Measurements from ENCODE around the gene EFHC2. TPM values are rescaled to one million over a fixed set of nuclear protein-coding genes. Genes with fewer than 3 reads are reported as not detected.

EFHC2 gene
- total RNA-seq, 1 experiment from 2014 or later, result 1.1 TPM

DNA sequence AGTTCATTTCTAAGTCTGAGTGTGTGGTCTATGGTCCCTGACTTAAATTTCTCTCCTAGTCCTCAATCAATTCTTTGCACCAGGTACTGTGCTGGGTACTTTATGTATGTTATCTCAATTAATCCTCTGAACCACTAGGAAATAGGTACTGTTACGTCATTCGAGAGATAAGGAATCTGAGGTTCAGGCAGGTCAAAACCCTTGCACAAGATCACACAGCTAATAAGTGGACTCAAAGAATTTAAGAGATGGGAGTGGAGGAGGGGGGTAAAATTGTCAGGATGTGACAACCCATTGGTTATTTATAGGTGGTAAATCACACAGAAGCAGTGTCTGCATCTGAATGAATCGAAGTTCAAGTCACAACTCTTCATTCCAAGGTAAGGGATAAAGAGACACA lies 169.4 kb downstream of the EFHC2 start:
- H3K18ac ChIP-seq (ENCODE audit: insufficient read length, low read depth, low read length), result no peak overlapping the region
- H3K23ac ChIP-seq (ENCODE audit: insufficient read length, low read depth, low read length), result no peak overlapping the region
- H4K5ac ChIP-seq (ENCODE audit: insufficient read length, low read depth, low read length), result no peak overlapping the region
- no peak for DNase-seq
- H3K14ac ChIP-seq (ENCODE audit: insufficient read depth, low read length), result no peak overlapping the region
- H2BK120ac ChIP-seq (ENCODE audit: low read depth, low read length, poor library complexity, severe bottlenecking), result no peak overlapping the region
- H3K27me3 ChIP-seq (ENCODE audit: insufficient read depth, low read length), result no peaks in the 10 kb centered on the region
- H3K4me1 Mint-ChIP-seq, result no peaks in the 10 kb centered on the region
- H3K79me2 ChIP-seq (ENCODE audit: insufficient read depth, low read length), result no peaks in the 10 kb centered on the region
- no peak overlapping the region for H3K27ac Mint-ChIP-seq
- no peaks in the 10 kb centered on the region; the same call in none of the 2 replicates for H3K27me3 Mint-ChIP-seq (ENCODE audit: low read depth)
- H3K4me1 ChIP-seq (ENCODE audit: insufficient read depth, low read length), result no peaks in the 10 kb centered on the region
- TF ChIP-seq, protein P1, sequence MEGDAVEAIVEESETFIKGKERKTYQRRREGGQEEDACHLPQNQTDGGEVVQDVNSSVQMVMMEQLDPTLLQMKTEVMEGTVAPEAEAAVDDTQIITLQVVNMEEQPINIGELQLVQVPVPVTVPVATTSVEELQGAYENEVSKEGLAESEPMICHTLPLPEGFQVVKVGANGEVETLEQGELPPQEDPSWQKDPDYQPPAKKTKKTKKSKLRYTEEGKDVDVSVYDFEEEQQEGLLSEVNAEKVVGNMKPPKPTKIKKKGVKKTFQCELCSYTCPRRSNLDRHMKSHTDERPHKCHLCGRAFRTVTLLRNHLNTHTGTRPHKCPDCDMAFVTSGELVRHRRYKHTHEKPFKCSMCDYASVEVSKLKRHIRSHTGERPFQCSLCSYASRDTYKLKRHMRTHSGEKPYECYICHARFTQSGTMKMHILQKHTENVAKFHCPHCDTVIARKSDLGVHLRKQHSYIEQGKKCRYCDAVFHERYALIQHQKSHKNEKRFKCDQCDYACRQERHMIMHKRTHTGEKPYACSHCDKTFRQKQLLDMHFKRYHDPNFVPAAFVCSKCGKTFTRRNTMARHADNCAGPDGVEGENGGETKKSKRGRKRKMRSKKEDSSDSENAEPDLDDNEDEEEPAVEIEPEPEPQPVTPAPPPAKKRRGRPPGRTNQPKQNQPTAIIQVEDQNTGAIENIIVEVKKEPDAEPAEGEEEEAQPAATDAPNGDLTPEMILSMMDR (conservative IDR thresholded peaks at IDR 0.05), result no peak
- no peak overlapping the region for H2BK12ac ChIP-seq (ENCODE audit: insufficient read length, low read depth, low read length)
- H3T11ph ChIP-seq (ENCODE audit: low read length), result no peak overlapping the region
- H3K9me3 ChIP-seq (ENCODE audit: control insufficient read depth, low read depth, low read length), result peaks cover 35% of the 10 kb centered on the region
- no peaks in the 10 kb centered on the region for H4K20me1 ChIP-seq (ENCODE audit: control insufficient read depth, insufficient read depth, insufficient read length)
- no peak overlapping the region for H4K8ac ChIP-seq (replicated peaks; ENCODE audit: insufficient read length, low read depth, low read length)
- H2BK5ac ChIP-seq (ENCODE audit: insufficient read length, low read length), result no peak overlapping the region
- no peak overlapping the region for H3K4me2 ChIP-seq (ENCODE audit: insufficient read depth, insufficient read length, low read length)
- H3K56ac ChIP-seq (ENCODE audit: insufficient read length, low read depth, low read length), result no peak overlapping the region
- peaks cover 76 to 82% of the 10 kb centered on the region in 2 experiments for H3K9me3 Mint-ChIP-seq
- no peak overlapping the region for H3K9ac ChIP-seq (ENCODE audit: extremely low read depth, insufficient read length, low read length)
- no peaks in the 10 kb centered on the region for H3K79me1 ChIP-seq (ENCODE audit: insufficient read depth, low read depth, low read length, poor library complexity, severe bottlenecking)
- WGBS (ENCODE audit: extremely low coverage, insufficient read length, low lambda C conversion rate), result no CpG with 5 or more reads among the region's 3 CpGs
- H2AFZ ChIP-seq (ENCODE audit: low read length), result no peak overlapping the region
- no peaks in the 10 kb centered on the region for H3K23me2 ChIP-seq (ENCODE audit: insufficient read length, low read depth, low read length, poor library complexity, severe bottlenecking)
- no peak overlapping the region for H2BK20ac ChIP-seq (ENCODE audit: low read depth, low read length, poor library complexity, severe bottlenecking)
- H3K4ac ChIP-seq (ENCODE audit: low read depth, low read length), result no peak overlapping the region
- no peak overlapping the region for H2AK5ac ChIP-seq (ENCODE audit: insufficient read length, low read length)
- H3K4me3 Mint-ChIP-seq, result no peak overlapping the region
- no peak overlapping the region for H2BK15ac ChIP-seq (ENCODE audit: low read depth, low read length)
- no peak overlapping the region for H3K27ac ChIP-seq (ENCODE audit: insufficient read length, low read depth, low read length)
- H3K36me3 Mint-ChIP-seq (ENCODE audit: insufficient read depth in 1 of 3, low read depth in 3 of 3), result peaks cover 0 to 5% (median 5%) of the 10 kb centered on the region in 3 experiments; a peak in 5 of 7 replicates
- H4K91ac ChIP-seq (ENCODE audit: insufficient read length, low read depth, low read length), result no peak overlapping the region
